Gastroesophageal sphincter (tissue), 3 donors: Measurements from ENCODE around the gene FAM83E.

Experiments used
- CTCF ChIP-seq, 4 experiments: fragments of 200-600 bp in 2 of 4; fragments of 450-650 bp in 2 of 4; sonication (generic) in 1 of 4; IDR thresholded peaks; one replicate each; pipeline ENCODE4 v1.5.1; 2017 to 2019; ENCODE audit warnings: antibody characterized with exemption in 4 of 4, mild to moderate bottlenecking in 2 of 4, moderate library complexity in 2 of 4
- POLR2A ChIP-seq, 2 donors: fragments of 450-650 bp; IDR thresholded peaks; one replicate each; pipeline ENCODE4 v1.6.1; 2017; ENCODE audit warnings: antibody characterized with exemption in 2 of 2, mild to moderate bottlenecking in 2 of 2, moderate library complexity in 1 of 2
- POLR2AphosphoS5 ChIP-seq: sonication (generic); formaldehyde crosslinking; IDR thresholded peaks from one replicate; pipeline ENCODE4 v1.6.1; 2017; ENCODE audit warnings: antibody characterized with exemption

GRCh38 chr19:48578891-48579290 is 36.0 kb downstream of the FAM83E start:
- TF ChIP-seq CTCF (IDR thresholded peaks at IDR 0.05) (no peak), POLR2AphosphoS5 (no peak), POLR2A (IDR thresholded peaks at IDR 0.05) (no peak)
